ENCODE data around the gene ARL10. TPM values are rescaled to one million over a fixed set of nuclear protein-coding genes. Genes with fewer than 3 reads are reported as not detected.

ARL10 gene
- polyA plus RNA-seq, 3 donors, result 0.04 to 0.93 TPM; not detected in 1

DNA sequence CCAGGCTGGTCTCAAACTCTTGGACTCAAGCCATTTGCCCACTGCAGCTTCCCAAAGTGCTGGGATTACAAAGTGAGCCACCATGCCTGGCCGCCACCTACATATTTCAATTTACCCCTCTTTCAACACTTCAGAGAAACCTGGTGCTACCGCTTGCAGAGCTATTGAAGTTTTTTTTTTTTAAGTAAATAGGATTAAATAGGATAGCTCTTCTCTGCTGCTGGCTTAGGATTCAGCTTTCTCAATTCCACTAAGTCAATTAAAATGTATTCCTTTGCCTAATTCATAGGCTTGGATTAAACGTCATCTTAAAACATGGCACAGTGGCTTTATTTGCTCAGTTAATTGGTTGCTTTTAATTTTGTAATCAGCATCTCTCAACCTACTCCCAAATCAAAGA, 44.7 kb upstream of the ARL10 start:
- H3K36me3 ChIP-seq (replicated peaks in 1 of 2; ENCODE audit: control insufficient read depth in 1 of 2, insufficient read depth in 2 of 2, low read length in 2 of 2), result peaks cover 44 to 89% of the 10 kb centered on the region in 2 donors
- no CpG with 5 or more reads among the region's 3 CpGs for WGBS (ENCODE audit: insufficient coverage)
- no peak overlapping the region for H3K27ac ChIP-seq (ENCODE audit: low read depth in 1 of 2, low read length in 2 of 2)
- TF ChIP-seq, protein P1, sequence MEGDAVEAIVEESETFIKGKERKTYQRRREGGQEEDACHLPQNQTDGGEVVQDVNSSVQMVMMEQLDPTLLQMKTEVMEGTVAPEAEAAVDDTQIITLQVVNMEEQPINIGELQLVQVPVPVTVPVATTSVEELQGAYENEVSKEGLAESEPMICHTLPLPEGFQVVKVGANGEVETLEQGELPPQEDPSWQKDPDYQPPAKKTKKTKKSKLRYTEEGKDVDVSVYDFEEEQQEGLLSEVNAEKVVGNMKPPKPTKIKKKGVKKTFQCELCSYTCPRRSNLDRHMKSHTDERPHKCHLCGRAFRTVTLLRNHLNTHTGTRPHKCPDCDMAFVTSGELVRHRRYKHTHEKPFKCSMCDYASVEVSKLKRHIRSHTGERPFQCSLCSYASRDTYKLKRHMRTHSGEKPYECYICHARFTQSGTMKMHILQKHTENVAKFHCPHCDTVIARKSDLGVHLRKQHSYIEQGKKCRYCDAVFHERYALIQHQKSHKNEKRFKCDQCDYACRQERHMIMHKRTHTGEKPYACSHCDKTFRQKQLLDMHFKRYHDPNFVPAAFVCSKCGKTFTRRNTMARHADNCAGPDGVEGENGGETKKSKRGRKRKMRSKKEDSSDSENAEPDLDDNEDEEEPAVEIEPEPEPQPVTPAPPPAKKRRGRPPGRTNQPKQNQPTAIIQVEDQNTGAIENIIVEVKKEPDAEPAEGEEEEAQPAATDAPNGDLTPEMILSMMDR (IDR thresholded peaks at IDR 0.05), result no peak
- Mint-ChIP-seq H3K4me1 (no peaks in the 10 kb centered on the region), H3K4me3 (no peak overlapping the region), H3K36me3 (peaks cover 47 to 62% of the 10 kb centered on the region in 2 donors), H3K27ac (no peak overlapping the region), H3K27me3 (ENCODE audit: low read depth in 3 of 3) (no peaks in the 10 kb centered on the region), H3K9me3 (peaks cover 0 to 5% (median 0%) of the 10 kb centered on the region in 7 donors)
- H3K9ac ChIP-seq (ENCODE audit: insufficient read depth, low read length, poor library complexity, severe bottlenecking), result no peak overlapping the region
- H2AFZ ChIP-seq (ENCODE audit: insufficient read depth, low read depth, low read length, poor library complexity, severe bottlenecking), result no peak overlapping the region
- intact Hi-C loops (cut with micrococcal nuclease), result no loop called here
- no peaks in the 10 kb centered on the region for H3K27me3 ChIP-seq (ENCODE audit: control insufficient read depth in 2 of 2, insufficient read depth in 2 of 2, low read length in 2 of 2)
- no peaks in the 10 kb centered on the region for H3K9me3 ChIP-seq (replicated peaks in 1 of 2; ENCODE audit: control insufficient read depth in 1 of 2, insufficient read depth in 1 of 2, low read length in 2 of 2)
- DNase-seq, result no peak
- no peak overlapping the region for H3K4me3 ChIP-seq (replicated peaks in 1 of 3; ENCODE audit: low read depth in 2 of 3, low read length in 3 of 3)
- H3K4me1 ChIP-seq (ENCODE audit: control insufficient read depth in 1 of 2, insufficient read depth in 2 of 2, low read length in 2 of 2), result no peaks in the 10 kb centered on the region
- H4K20me1 ChIP-seq (ENCODE audit: insufficient read depth, low read length), result no peaks in the 10 kb centered on the region
- no peak overlapping the region for H3K4me2 ChIP-seq (replicated peaks; ENCODE audit: extremely low read depth, low read length, poor library complexity, severe bottlenecking)
- H3K79me2 ChIP-seq (ENCODE audit: insufficient read depth, low read length), result no peaks in the 10 kb centered on the region

DNA sequence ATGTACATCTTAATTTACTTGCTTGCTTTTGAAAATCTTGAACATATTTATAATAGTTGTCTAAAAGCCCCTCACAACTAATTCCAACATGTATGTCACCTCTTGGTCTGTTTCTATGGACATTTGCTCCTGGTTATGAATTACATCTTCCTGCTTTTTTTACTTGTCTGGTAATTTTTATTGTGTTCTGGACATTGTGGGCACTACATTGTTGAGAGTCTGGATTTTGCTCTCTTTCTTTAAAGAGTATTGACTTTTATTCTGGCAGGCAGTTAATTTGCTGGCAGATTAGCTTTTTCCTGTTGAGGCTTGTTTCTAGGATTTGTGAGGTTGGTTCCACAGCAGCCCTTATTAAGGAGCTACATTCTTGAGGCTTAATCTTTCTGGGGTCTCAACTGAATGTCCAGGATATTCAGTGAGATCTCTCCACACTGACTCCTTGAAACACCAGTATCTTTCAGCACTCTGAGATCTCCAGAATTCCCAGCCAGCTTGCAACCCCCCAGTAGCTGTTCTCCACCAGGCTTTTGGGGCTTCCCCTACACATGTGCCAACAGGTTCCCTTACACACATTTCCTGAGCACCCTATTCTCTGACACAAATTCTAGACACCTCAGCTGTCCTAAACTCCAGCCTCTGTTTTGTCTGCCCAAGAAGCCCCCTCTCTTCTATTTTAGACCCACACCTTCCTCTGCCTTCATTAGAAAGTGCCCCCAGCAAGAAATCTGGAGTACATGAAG, 31.1 kb upstream of the ARL10 start:
- TF ChIP-seq, protein P1 (IDR thresholded peaks at IDR 0.05), result no peak

More for the DNA sequence above, 31.1 kb upstream of the ARL10 start:
- H3K36me3 Mint-ChIP-seq, result peaks cover 49 to 63% of the 10 kb centered on the region in 2 donors
- no peak overlapping the region for H3K27ac Mint-ChIP-seq
- no peaks in the 10 kb centered on the region for H3K27me3 Mint-ChIP-seq (ENCODE audit: low read depth in 3 of 3)
- H3K4me1 Mint-ChIP-seq, result no peaks in the 10 kb centered on the region
- DNase-seq, result no peak
- H3K9me3 Mint-ChIP-seq, result peaks cover 0 to 8% (median 0%) of the 10 kb centered on the region in 7 donors
- H3K4me1 ChIP-seq (ENCODE audit: control insufficient read depth in 1 of 2, insufficient read depth in 2 of 2, low read length in 2 of 2), result no peaks in the 10 kb centered on the region
- no peaks in the 10 kb centered on the region for H4K20me1 ChIP-seq (ENCODE audit: insufficient read depth, low read length)
- H3K36me3 ChIP-seq (replicated peaks in 1 of 2; ENCODE audit: control insufficient read depth in 1 of 2, insufficient read depth in 2 of 2, low read length in 2 of 2), result peaks cover 21 to 63% of the 10 kb centered on the region in 2 donors
- no peaks in the 10 kb centered on the region for H3K9me3 ChIP-seq (replicated peaks in 1 of 2; ENCODE audit: control insufficient read depth in 1 of 2, insufficient read depth in 1 of 2, low read length in 2 of 2)
- H3K4me2 ChIP-seq (replicated peaks; ENCODE audit: extremely low read depth, low read length, poor library complexity, severe bottlenecking), result no peak overlapping the region
- no peak overlapping the region for H3K27ac ChIP-seq (ENCODE audit: low read depth in 1 of 2, low read length in 2 of 2)
- no peak overlapping the region for H3K9ac ChIP-seq (ENCODE audit: insufficient read depth, low read length, poor library complexity, severe bottlenecking)
- no peaks in the 10 kb centered on the region for H3K79me2 ChIP-seq (ENCODE audit: insufficient read depth, low read length)
- H3K27me3 ChIP-seq (ENCODE audit: control insufficient read depth in 2 of 2, insufficient read depth in 2 of 2, low read length in 2 of 2), result no peaks in the 10 kb centered on the region
- no peak overlapping the region for H2AFZ ChIP-seq (ENCODE audit: insufficient read depth, low read depth, low read length, poor library complexity, severe bottlenecking)
- intact Hi-C loops (cut with micrococcal nuclease), result no loop called here
- H3K4me3 Mint-ChIP-seq, result no peak overlapping the region
- no peak overlapping the region for H3K4me3 ChIP-seq (replicated peaks in 1 of 3; ENCODE audit: low read depth in 2 of 3, low read length in 3 of 3)
